ENCODE measurements around the gene MTR. TPM values are rescaled to one million over a fixed set of nuclear protein-coding genes. Genes with fewer than 3 reads are reported as not detected.

MTR gene
- total RNA-seq, 1 donor from 2014 or later: 35.8 TPM

- H3K9me3 ChIP-seq (ENCODE audit: insufficient read depth, low read depth, low read length): no peaks in the 10 kb centered on the region
- no peak overlapping the region for H3K4me3 Mint-ChIP-seq (ENCODE audit: unreplicated experiment)
- no peak for FAIRE-seq
Measured at GRCh38 chr1:236747311-236747985, 47.6 kb upstream of the MTR start.

DNA sequence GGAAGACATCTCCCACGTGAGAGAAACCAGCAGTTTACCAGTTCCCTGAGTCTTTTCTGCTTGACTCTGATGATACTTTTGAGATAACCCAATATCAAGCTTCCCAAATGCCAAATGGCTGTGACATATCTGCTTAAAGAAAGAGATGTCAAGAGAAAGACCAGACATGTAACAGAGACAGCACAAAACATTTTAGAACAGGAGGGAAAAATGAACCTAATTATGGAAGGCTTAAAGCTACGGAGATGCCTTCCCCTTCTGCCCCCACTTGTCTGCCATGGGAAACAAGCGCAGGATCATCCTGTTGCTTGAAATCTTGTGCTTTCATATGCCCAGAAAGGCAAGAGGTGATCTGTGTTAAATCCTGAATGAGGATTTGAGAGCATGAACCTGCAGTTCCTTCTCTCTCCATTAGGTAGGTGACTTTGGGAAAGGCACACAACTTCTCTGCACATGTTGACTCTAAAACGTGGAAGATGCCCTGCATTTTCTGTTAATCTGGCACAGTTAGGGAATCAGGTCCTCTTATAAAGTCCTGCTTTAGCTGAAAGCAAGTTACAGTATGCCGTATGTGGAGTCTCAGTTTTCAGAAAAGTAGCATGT lies 46.7 kb upstream of the MTR start:
- Mint-ChIP-seq H3K9me3 (ENCODE audit: unreplicated experiment) (no peaks in the 10 kb centered on the region), H3K4me3 (ENCODE audit: unreplicated experiment) (no peak overlapping the region), H3K27ac (ENCODE audit: unreplicated experiment) (no peak overlapping the region), H3K4me1 (ENCODE audit: low read depth, unreplicated experiment) (no peaks in the 10 kb centered on the region), H3K36me3 (ENCODE audit: low read depth, unreplicated experiment) (no peaks in the 10 kb centered on the region), H3K27me3 (ENCODE audit: low read depth, unreplicated experiment) (no peaks in the 10 kb centered on the region)
- no peaks in the 10 kb centered on the region for H3K9me3 ChIP-seq (ENCODE audit: insufficient read depth, low read depth, low read length)
- no peak overlapping the region for H3K4me2 ChIP-seq (ENCODE audit: low read length)
- no peaks in the 10 kb centered on the region for H3K27me3 ChIP-seq (ENCODE audit: insufficient read depth, low read length)
- no peak overlapping the region for H3K27ac ChIP-seq (ENCODE audit: low read depth, low read length)
- FAIRE-seq (no peak), DNase-seq (ENCODE audit: low read depth) (no peak)
- H3K4me3 ChIP-seq (ENCODE audit: insufficient read depth, low read depth, low read length): no peak overlapping the region
- no peaks in the 10 kb centered on the region for H3K79me2 ChIP-seq (ENCODE audit: insufficient read depth, low read length)
- no peaks in the 10 kb centered on the region for H3K36me3 ChIP-seq (ENCODE audit: insufficient read depth, low read length)
- H2AFZ ChIP-seq (ENCODE audit: low read depth, low read length): no peak overlapping the region
- no peak overlapping the region for H3K9ac ChIP-seq (ENCODE audit: low read length)
- peak; percentile 18 for TF ChIP-seq CTCF (IDR thresholded peaks at IDR 0.05; ENCODE audit: insufficient read depth, low read depth, low read length)
- TF ChIP-seq EZH2 (IDR thresholded peaks at IDR 0.05; ENCODE audit: insufficient read depth, low read length): no peak
- H4K20me1 ChIP-seq (ENCODE audit: insufficient read depth, low read length): no peaks in the 10 kb centered on the region
- no peaks in the 10 kb centered on the region for H3K4me1 ChIP-seq (ENCODE audit: insufficient read depth, low read length)

More at GRCh38 chr1:236747311-236747985, 47.6 kb upstream of the MTR start:
- Mint-ChIP-seq H3K9me3 (ENCODE audit: unreplicated experiment) (no peaks in the 10 kb centered on the region), H3K27ac (ENCODE audit: unreplicated experiment) (no peak overlapping the region), H3K27me3 (ENCODE audit: low read depth, unreplicated experiment) (no peaks in the 10 kb centered on the region), H3K4me1 (ENCODE audit: low read depth, unreplicated experiment) (no peaks in the 10 kb centered on the region), H3K36me3 (ENCODE audit: low read depth, unreplicated experiment) (no peaks in the 10 kb centered on the region)
- H4K20me1 ChIP-seq (ENCODE audit: insufficient read depth, low read length): no peaks in the 10 kb centered on the region
- H3K4me1 ChIP-seq (ENCODE audit: insufficient read depth, low read length): no peaks in the 10 kb centered on the region
- no peak for DNase-seq (ENCODE audit: low read depth)
- H3K36me3 ChIP-seq (ENCODE audit: insufficient read depth, low read length): no peaks in the 10 kb centered on the region
- H3K27me3 ChIP-seq (ENCODE audit: insufficient read depth, low read length): no peaks in the 10 kb centered on the region
- no peak overlapping the region for H3K4me2 ChIP-seq (ENCODE audit: low read length)
- TF ChIP-seq CTCF (IDR thresholded peaks at IDR 0.05; ENCODE audit: insufficient read depth, low read depth, low read length): no peak
- TF ChIP-seq EZH2 (IDR thresholded peaks at IDR 0.05; ENCODE audit: insufficient read depth, low read length): no peak
- H3K4me3 ChIP-seq (ENCODE audit: insufficient read depth, low read depth, low read length): no peak overlapping the region
- H3K79me2 ChIP-seq (ENCODE audit: insufficient read depth, low read length): no peaks in the 10 kb centered on the region
- H3K27ac ChIP-seq (ENCODE audit: low read depth, low read length): no peak overlapping the region
- no peak overlapping the region for H2AFZ ChIP-seq (ENCODE audit: low read depth, low read length)
- no peak overlapping the region for H3K9ac ChIP-seq (ENCODE audit: low read length)

DNA sequence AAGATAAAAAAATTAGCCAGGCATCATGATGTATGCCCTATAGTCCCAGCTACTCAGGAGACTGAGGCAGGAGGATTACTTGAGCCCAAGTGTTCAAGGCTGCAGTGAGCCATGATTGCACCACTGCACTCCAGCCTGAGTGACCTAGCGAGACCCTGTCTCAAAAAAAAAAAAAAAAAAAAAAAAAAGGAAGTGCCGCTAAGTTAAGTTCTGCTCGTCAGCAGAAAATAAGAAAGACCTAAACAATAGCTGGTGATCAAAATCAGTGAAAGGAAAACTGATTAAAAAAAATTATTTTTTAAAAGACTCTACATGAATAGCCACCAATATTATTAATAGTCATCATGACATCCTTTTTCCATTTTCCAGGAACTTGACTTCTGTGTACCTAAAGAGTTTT lies 44.2 kb upstream of the MTR start:
- Histone ChIP-seq H2AFZ (ENCODE audit: low read depth, low read length) (no peak overlapping the region), H3K36me3 (ENCODE audit: insufficient read depth, low read length) (no peaks in the 10 kb centered on the region), H3K79me2 (ENCODE audit: insufficient read depth, low read length) (no peaks in the 10 kb centered on the region), H3K27me3 (ENCODE audit: insufficient read depth, low read length) (no peaks in the 10 kb centered on the region), H3K9me3 (ENCODE audit: insufficient read depth, low read depth, low read length) (no peaks in the 10 kb centered on the region), H3K9ac (ENCODE audit: low read length) (no peak overlapping the region), H3K4me1 (ENCODE audit: insufficient read depth, low read length) (no peaks in the 10 kb centered on the region), H4K20me1 (ENCODE audit: insufficient read depth, low read length) (no peaks in the 10 kb centered on the region), H3K4me2 (ENCODE audit: low read length) (no peak overlapping the region), H3K4me3 (ENCODE audit: insufficient read depth, low read depth, low read length) (no peak overlapping the region), H3K27ac (ENCODE audit: low read depth, low read length) (no peak overlapping the region)
- H3K4me1 Mint-ChIP-seq (ENCODE audit: low read depth, unreplicated experiment): no peaks in the 10 kb centered on the region
- TF ChIP-seq CTCF (IDR thresholded peaks at IDR 0.05; ENCODE audit: insufficient read depth, low read depth, low read length): no peak
- no peak for TF ChIP-seq EZH2 (IDR thresholded peaks at IDR 0.05; ENCODE audit: insufficient read depth, low read length)
- H3K36me3 Mint-ChIP-seq (ENCODE audit: low read depth, unreplicated experiment): no peaks in the 10 kb centered on the region
- FAIRE-seq (no peak), DNase-seq (ENCODE audit: low read depth) (no peak)
- H3K4me3 Mint-ChIP-seq (ENCODE audit: unreplicated experiment): no peak overlapping the region
- no peaks in the 10 kb centered on the region for H3K9me3 Mint-ChIP-seq (ENCODE audit: unreplicated experiment)
- no peaks in the 10 kb centered on the region for H3K27me3 Mint-ChIP-seq (ENCODE audit: low read depth, unreplicated experiment)
- no peak overlapping the region for H3K27ac Mint-ChIP-seq (ENCODE audit: unreplicated experiment)
